Stomach (tissue), 9 donors: ENCODE data around the gene SCG2. TPM values are rescaled to one million over a fixed set of nuclear protein-coding genes. Genes with fewer than 3 reads are reported as not detected.

Source experiments
- DNase-seq, 2 donors: peaks; one replicate each; pipeline versions ENCODE4 v3.0.0 to v3.0.0-alpha.2; 2013 to 2019
- H3K27ac ChIP-seq, 5 donors: fragments of 200-600 bp in 4 of 5; sonication (generic) in 4 of 5; one replicate each; pipeline ENCODE4 v1.5.1; 2013 to 2019; ENCODE audit warnings: mild to moderate bottlenecking in 1 of 5, moderate library complexity in 1 of 5
- H3K27me3 ChIP-seq, 3 donors: fragments of 200-600 bp; sonication (generic); one replicate each; pipeline ENCODE4 v1.5.1; 2017 to 2019; ENCODE audit warnings: mixed run types in 1 of 3
- H3K36me3 ChIP-seq, 4 donors: fragments of 200-600 bp; sonication (generic); 1 replicate in 3 of 4; 2 replicates in 1 of 4; pipeline ENCODE4 v1.5.1; 2016 to 2019
- H3K4me1 ChIP-seq, 4 donors: fragments of 200-600 bp; sonication (generic); one replicate each; pipeline ENCODE4 v1.5.1; 2016 to 2019
- H3K4me3 ChIP-seq, 4 donors: fragments of 200-600 bp; sonication (generic) in 3 of 4; one replicate each; pipeline ENCODE4 v1.5.1; 2016 to 2019; ENCODE audit warnings: mild to moderate bottlenecking in 1 of 4
- H3K9me3 ChIP-seq, 4 donors: fragments of 200-600 bp; sonication (generic); one replicate each; pipeline ENCODE4 v1.5.1; 2016 to 2019
- CTCF ChIP-seq, 7 experiments: fragments of 450-650 bp in 4 of 7; fragments of 200-600 bp in 3 of 7; sonication (generic) in 3 of 7; IDR thresholded peaks; one replicate each; pipeline ENCODE4 v1.5.1; 2016 to 2019; ENCODE audit warnings: antibody characterized with exemption in 7 of 7, control low read depth in 2 of 7, mild to moderate bottlenecking in 1 of 7
- EP300 ChIP-seq: sonication (generic); formaldehyde crosslinking; IDR thresholded peaks from one replicate; pipeline ENCODE4 v1.6.1; 2017; ENCODE audit warnings: antibody characterized with exemption
- POLR2A ChIP-seq, 4 donors: fragments of 450-650 bp; IDR thresholded peaks; one replicate each; pipeline ENCODE4 v1.6.1; 2016; ENCODE audit warnings: antibody characterized with exemption in 4 of 4, control low read depth in 2 of 4, mild to moderate bottlenecking in 1 of 4, moderate library complexity in 1 of 4
- POLR2AphosphoS5 ChIP-seq, 3 donors: sonication (generic); formaldehyde crosslinking; IDR thresholded peaks; one replicate each; pipeline ENCODE4 v1.6.1; 2016; ENCODE audit warnings: antibody characterized with exemption in 3 of 3
- WGBS, 5 donors: extraction: QIAGEN DNeasy Blood & Tissue Kit in 3 of 5; methylation state at CpG; one replicate each; pipeline versions ENCODE4 v1.1.5 to v1.1.7; 2013 to 2018; 5-methylcytosine and 5-hydroxymethylcytosine counted together
- intact Hi-C: fragments of 100-400 bp; cut with DNase I; formaldehyde crosslinking; loops from one replicate; pipeline ENCODE4 v1.15.1; 2023; ENCODE audit warnings: low total_unique reads
- polyA plus RNA-seq, 3 donors: library from polyadenylated mRNA; stranded (reverse); fragments of 200-250 nt; gene quantifications; one replicate each; pipeline ENCODE4 v1.2.3, GENCODE V29; 2013
- total RNA-seq, 5 donors: library from RNA; depleted of rRNA; stranded (reverse); fragments of >200 nt; gene quantifications; one replicate each; pipeline versions ENCODE4 v1.1.0 to v1.2.3, GENCODE V29; 2014 to 2016
- donor health status: healthy with polysubstance abuse.
- donor health status: Bipolar disorder and iron deficiency.
- donor health status: healthy.

Gene SCG2
- total and polyA plus RNA-seq, 8 donors: 0.58 to 11.7 (median 2.7) TPM

DNA sequence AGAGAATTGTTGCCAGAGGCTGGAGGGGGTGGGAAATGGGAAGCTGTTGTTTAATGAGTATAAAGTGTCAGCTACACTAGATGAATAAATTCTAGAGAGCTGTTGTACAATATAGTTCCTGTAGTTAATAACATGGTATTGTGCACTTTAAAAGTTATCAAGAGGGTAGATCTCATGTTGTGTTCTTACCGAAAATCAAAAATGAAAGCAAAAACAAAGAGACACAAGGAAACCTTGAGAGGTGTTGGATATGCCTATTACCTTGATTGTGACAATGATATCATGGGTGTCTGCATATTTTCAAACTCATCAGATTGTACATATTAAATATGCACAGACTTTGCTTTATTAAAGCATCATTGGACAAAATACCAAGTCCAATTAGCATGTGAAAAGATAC is 43.2 kb downstream of the SCG2 start:
- TF ChIP-seq EP300: no peak
- no peak for TF ChIP-seq POLR2A (IDR thresholded peaks at IDR 0.05)
- TF ChIP-seq POLR2AphosphoS5 (IDR thresholded peaks at IDR 0.05): no peak
- no peak for TF ChIP-seq CTCF (IDR thresholded peaks at IDR 0.05)
- H3K36me3 ChIP-seq: no peaks in the 10 kb centered on the region
- no peak overlapping the region for H3K4me3 ChIP-seq
- intact Hi-C loops: no loop called here
- DNase-seq: no peak
- H3K27me3 ChIP-seq: no peaks in the 10 kb centered on the region
- WGBS, 5 donors: 33 to 47% (median 44%) methylated on average over 1 of the region's 1 CpG
- H3K9me3 ChIP-seq: no peaks in the 10 kb centered on the region
- H3K27ac ChIP-seq: no peak overlapping the region
- no peaks in the 10 kb centered on the region for H3K4me1 ChIP-seq

- H3K36me3 ChIP-seq: no peaks in the 10 kb centered on the region
- H3K9me3 ChIP-seq: no peaks in the 10 kb centered on the region
- TF ChIP-seq POLR2A (IDR thresholded peaks at IDR 0.05) (no peak), CTCF (IDR thresholded peaks at IDR 0.05) (no peak), POLR2AphosphoS5 (IDR thresholded peaks at IDR 0.05) (no peak), EP300 (no peak)
- DNase-seq: no peak
- no peak overlapping the region for H3K27ac ChIP-seq
- 79 to 89% (median 88%) methylated on average over 3 of the region's 3 CpGs for WGBS, 5 donors
- H3K4me1 ChIP-seq: no peaks in the 10 kb centered on the region
- no peaks in the 10 kb centered on the region for H3K27me3 ChIP-seq
- H3K4me3 ChIP-seq: no peak overlapping the region
- intact Hi-C loops: no loop called here
Measured at GRCh38 chr2:223554923-223555322, 47.2 kb downstream of the SCG2 start.

DNA sequence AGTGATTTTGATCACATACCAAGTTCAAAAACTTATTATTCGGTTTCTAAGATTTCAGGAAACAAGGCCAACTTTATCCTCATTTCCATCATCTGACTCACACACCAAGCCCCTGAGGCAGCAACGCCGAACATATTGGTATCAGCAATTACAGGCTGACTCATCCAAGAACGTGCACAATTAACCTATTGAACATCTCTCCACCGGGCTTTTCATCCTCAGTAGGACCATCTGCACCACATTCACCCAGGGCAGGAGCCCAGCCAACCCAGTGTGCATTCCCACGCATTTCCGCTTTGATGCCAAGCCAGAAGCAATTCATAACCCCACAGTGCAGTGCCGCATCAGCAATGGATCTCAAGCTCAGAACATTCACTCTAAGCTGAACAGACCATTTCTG is 52.9 kb downstream of the SCG2 start:
- no peak for TF ChIP-seq POLR2AphosphoS5 (IDR thresholded peaks at IDR 0.05)
- no peak for TF ChIP-seq EP300
- TF ChIP-seq CTCF (IDR thresholded peaks at IDR 0.05): no peak
- no peak for TF ChIP-seq POLR2A (IDR thresholded peaks at IDR 0.05)
- H3K4me1 ChIP-seq: no peaks in the 10 kb centered on the region
- H3K27ac ChIP-seq: no peak overlapping the region
- DNase-seq: peak in 1 of 2 donors; percentile 10
- H3K4me3 ChIP-seq: no peak overlapping the region
- H3K9me3 ChIP-seq: no peaks in the 10 kb centered on the region
- intact Hi-C loops: no loop called here
- H3K27me3 ChIP-seq: no peaks in the 10 kb centered on the region
- no peaks in the 10 kb centered on the region for H3K36me3 ChIP-seq
- WGBS, 5 donors: 47 to 64% (median 60%) methylated on average over 8 of the region's 8 CpGs

DNA sequence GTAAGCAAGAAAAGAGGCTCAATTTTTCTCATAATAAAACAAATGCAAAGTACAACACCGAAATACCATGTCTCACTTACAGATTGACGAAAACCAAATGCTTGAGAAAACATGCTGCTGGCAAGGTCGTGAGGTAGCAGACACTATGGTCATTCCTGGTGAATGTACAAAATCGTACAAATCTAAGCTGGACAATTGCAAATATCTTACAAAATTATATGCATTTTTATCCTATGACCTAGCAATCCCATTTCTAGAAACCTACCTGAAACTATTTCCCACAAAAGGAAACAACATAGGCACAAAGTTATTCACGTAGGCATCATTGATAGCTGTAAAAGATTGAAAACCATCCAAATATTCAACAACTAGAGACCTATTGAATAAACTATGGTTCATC is 54.0 kb downstream of the SCG2 start:
- intact Hi-C loops: no loop called here
- Histone ChIP-seq H3K36me3 (no peaks in the 10 kb centered on the region), H3K4me3 (no peak overlapping the region), H3K27me3 (no peaks in the 10 kb centered on the region), H3K9me3 (no peaks in the 10 kb centered on the region), H3K27ac (no peak overlapping the region), H3K4me1 (no peaks in the 10 kb centered on the region)
- no peak for DNase-seq
- no peak for TF ChIP-seq POLR2A (IDR thresholded peaks at IDR 0.05)
- no peak for TF ChIP-seq CTCF (IDR thresholded peaks at IDR 0.05)
- no peak for TF ChIP-seq POLR2AphosphoS5 (IDR thresholded peaks at IDR 0.05)
- TF ChIP-seq EP300: no peak
- 72 to 79% (median 75%) methylated on average over 5 of the region's 5 CpGs for WGBS, 5 donors

Other genes with a start within 250 kb of the SCG2 start
- 10 to 100 TPM in 2 of 5 donors, 1 to 10 TPM in 1, not detected in 2; 4.8 to 18.2 (median 11.6) TPM for gene AP1S3, start 235.2 kb upstream of the SCG2 start, total RNA-seq
- gene AP1S3, start 235.2 kb upstream of the SCG2 start, polyA plus RNA-seq: 1 to 10 TPM; 1.5 to 6.3 (median 6.0) TPM